ENCODE data around the gene HOXB2. TPM values are rescaled to one million over a fixed set of nuclear protein-coding genes. Genes with fewer than 3 reads are reported as not detected.

Gene HOXB2
- total and polyA plus RNA-seq, 9 of the 15 experiments (the other 6 are each of a cell fraction or from before 2014, with no cell fraction given), result 2.1 to 97.7 (median 21.2) TPM

- TF ChIP-seq BHLHE40 (IDR thresholded peaks at IDR 0.05; ENCODE audit: low read length) (no peak), TAF15 (IDR thresholded peaks at IDR 0.05; ENCODE audit: low read depth, low read length) (no peak), POLR2A (conservative IDR thresholded peaks at IDR 0.05) (no peak; the same call in none of the 2 replicates), ZNF143 (CRISPR knock-in tag; IDR thresholded peaks at IDR 0.05) (no peak), ZNF589 (CRISPR knock-in tag; IDR thresholded peaks at IDR 0.05; ENCODE audit: low read depth) (no peak), SNIP1 (IDR thresholded peaks at IDR 0.05; ENCODE audit: low read depth) (no peak), ZNF408 (CRISPR knock-in tag; IDR thresholded peaks at IDR 0.05; ENCODE audit: low read depth) (no peak), PHB (CRISPR knock-in tag; IDR thresholded peaks at IDR 0.05) (no peak), DPF2 (IDR thresholded peaks at IDR 0.05) (no peak), MTA3 (IDR thresholded peaks at IDR 0.05; ENCODE audit: borderline replicate concordance) (no peak), ELF1 (tag; IDR thresholded peaks at IDR 0.05) (no peak), ZNF253 (CRISPR knock-in tag; conservative IDR thresholded peaks at IDR 0.05) (no peak), SP2 (IDR thresholded peaks at IDR 0.05; ENCODE audit: extremely low read depth, low read depth, low read length, poor library complexity, severe bottlenecking) (no peak), PRDM10 (IDR thresholded peaks at IDR 0.05; ENCODE audit: partially characterized antibody) (no peak), RFX7 (CRISPR knock-in tag; IDR thresholded peaks at IDR 0.05) (no peak), EWSR1 (IDR thresholded peaks at IDR 0.05; ENCODE audit: borderline replicate concordance, low read depth, partially characterized antibody) (no peak), TOE1 (IDR thresholded peaks at IDR 0.05; ENCODE audit: borderline replicate concordance) (no peak), TOE1 (CRISPR knock-in tag; IDR thresholded peaks at IDR 0.05; ENCODE audit: borderline replicate concordance, low read depth) (no peak), ZNF830 (CRISPR knock-in tag; IDR thresholded peaks at IDR 0.05) (no peak), ZNF584 (CRISPR knock-in tag; IDR thresholded peaks at IDR 0.05; ENCODE audit: low read depth) (no peak), ZNF57 (CRISPR knock-in tag; IDR thresholded peaks at IDR 0.05) (no peak), NRF1 (conservative IDR thresholded peaks at IDR 0.05 in 1 of 2, IDR thresholded peaks at IDR 0.05 in 1 of 2) (peak in 1 of 2 experiments; percentile 41; a peak in 1 of 4 replicates), PML (IDR thresholded peaks at IDR 0.05; ENCODE audit: low read length) (no peak; the same call in 1 of the 2 replicates)
- TF ChIP-seq, protein P1, sequence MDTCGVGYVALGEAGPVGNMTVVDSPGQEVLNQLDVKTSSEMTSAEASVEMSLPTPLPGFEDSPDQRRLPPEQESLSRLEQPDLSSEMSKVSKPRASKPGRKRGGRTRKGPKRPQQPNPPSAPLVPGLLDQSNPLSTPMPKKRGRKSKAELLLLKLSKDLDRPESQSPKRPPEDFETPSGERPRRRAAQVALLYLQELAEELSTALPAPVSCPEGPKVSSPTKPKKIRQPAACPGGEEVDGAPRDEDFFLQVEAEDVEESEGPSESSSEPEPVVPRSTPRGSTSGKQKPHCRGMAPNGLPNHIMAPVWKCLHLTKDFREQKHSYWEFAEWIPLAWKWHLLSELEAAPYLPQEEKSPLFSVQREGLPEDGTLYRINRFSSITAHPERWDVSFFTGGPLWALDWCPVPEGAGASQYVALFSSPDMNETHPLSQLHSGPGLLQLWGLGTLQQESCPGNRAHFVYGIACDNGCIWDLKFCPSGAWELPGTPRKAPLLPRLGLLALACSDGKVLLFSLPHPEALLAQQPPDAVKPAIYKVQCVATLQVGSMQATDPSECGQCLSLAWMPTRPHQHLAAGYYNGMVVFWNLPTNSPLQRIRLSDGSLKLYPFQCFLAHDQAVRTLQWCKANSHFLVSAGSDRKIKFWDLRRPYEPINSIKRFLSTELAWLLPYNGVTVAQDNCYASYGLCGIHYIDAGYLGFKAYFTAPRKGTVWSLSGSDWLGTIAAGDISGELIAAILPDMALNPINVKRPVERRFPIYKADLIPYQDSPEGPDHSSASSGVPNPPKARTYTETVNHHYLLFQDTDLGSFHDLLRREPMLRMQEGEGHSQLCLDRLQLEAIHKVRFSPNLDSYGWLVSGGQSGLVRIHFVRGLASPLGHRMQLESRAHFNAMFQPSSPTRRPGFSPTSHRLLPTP (IDR thresholded peaks at IDR 0.05; ENCODE audit: borderline replicate concordance, extremely low read depth, insufficient read length), result no peak
These were observed 31.8 kb upstream of the HOXB2 start (continued) for GRCh38 chr17:48576479-48577309.
